DND-41 (cell line): Measurements from ENCODE around the gene WAC.

Experiments used
- EZH2 ChIP-seq: IDR thresholded peaks from 3 replicates; pipeline ENCODE4 v1.6.1; 2012; ENCODE audit warnings: borderline replicate concordance, low read depth, mild to moderate bottlenecking, moderate library complexity, low read length, inconsistent platforms; ENCODE audit not compliant: severe bottlenecking
- TF ChIP-seq, protein P1 (sequence below): IDR thresholded peaks from 2 replicates; pipeline ENCODE4 v1.5.1; 2012; ENCODE audit warnings: borderline replicate concordance, low read length, moderate library complexity, mild to moderate bottlenecking; ENCODE audit not compliant: poor library complexity, severe bottlenecking; ENCODE audit errors: extremely low read depth

DNA sequence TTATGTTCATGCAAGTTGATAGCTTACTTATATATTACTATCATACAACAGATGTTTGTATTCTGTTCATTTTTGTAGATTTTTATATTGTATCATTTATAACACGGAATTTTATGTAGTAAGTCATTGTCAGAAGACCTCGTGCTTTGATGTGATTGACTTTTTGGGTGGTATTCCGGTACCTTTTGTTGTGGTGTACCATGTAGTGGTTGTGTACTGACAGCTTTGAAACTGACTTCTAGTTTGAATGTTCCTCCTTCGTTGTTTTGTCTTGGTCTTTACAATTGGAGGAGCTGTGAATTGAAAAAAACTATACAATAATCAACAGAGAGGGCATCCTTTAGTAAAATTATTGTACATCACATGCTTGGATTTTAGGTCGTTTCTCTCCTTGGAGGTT is 61.5 kb downstream of the WAC start:
- TF ChIP-seq, protein P1, sequence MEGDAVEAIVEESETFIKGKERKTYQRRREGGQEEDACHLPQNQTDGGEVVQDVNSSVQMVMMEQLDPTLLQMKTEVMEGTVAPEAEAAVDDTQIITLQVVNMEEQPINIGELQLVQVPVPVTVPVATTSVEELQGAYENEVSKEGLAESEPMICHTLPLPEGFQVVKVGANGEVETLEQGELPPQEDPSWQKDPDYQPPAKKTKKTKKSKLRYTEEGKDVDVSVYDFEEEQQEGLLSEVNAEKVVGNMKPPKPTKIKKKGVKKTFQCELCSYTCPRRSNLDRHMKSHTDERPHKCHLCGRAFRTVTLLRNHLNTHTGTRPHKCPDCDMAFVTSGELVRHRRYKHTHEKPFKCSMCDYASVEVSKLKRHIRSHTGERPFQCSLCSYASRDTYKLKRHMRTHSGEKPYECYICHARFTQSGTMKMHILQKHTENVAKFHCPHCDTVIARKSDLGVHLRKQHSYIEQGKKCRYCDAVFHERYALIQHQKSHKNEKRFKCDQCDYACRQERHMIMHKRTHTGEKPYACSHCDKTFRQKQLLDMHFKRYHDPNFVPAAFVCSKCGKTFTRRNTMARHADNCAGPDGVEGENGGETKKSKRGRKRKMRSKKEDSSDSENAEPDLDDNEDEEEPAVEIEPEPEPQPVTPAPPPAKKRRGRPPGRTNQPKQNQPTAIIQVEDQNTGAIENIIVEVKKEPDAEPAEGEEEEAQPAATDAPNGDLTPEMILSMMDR, result no peak
- no peak for TF ChIP-seq EZH2
